DMS53 treated with DMSO at 0.1 percent for 48 hours (cell line): Measurements from ENCODE around the gene AKR1D1.
"Not testable (repeated sequence)": the region's sequence is repeated elsewhere in the genome, so short reads cannot be mapped to it uniquely, and the experiment has no call there.

Experiments used
- DNase-seq: peaks from one replicate; lab custom pipeline; 2025; ENCODE audit not compliant: unreplicated experiment; lab: John Stamatoyannopoulos, UW

AKR1D1 gene

DNA sequence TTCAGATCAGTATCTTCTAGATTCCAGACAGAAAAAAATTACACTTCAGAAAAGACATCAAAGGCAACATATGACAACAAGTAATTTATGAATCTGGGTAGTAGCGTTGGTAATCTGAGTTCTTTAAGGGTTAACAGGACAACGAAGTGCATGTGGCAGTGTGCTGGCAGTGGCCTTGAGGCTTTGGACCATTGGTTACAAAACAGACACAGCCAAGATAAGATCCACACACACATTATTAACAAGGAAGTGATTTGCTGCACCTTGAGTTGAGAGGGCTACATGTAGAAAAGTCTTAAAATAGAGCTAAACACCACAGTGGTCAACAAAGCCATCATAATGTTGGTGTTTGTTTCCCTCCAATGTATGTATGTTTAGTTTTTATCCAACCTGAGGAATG is 40.6 kb downstream of the AKR1D1 start:
- no peak for DNase-seq

DNA sequence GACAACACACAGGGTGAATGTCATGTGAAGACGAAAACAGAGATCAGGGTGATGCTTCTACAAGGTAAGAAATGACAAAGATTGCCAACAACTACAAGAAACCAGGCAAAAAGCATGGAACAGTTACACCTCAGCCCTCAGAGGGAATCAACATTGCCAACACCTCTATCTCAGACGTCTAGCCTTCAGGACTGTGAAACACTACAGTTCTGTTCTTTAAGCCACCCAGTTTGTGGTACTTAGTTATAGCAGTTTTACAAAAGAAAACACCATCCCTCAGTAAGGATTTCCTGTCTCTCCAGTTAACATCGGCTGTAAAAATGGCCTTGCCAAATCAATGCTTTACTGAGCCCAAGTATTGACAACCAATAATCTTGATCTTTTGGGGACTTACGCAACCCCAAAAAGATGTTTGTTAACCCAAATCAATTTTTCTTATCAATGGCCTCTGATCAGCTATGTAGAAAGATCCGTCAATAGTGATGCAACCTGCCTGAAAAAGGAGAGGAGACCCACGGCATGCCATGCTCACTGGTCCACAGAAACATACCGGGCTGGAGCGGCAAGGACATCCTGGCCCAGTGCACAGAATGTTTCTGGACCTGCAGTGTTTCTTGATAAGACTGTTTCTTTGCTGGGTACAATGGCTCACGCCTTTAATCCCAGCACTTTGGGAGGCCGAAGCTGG is 44.0 kb downstream of the AKR1D1 start:
- no peak for DNase-seq

DNA sequence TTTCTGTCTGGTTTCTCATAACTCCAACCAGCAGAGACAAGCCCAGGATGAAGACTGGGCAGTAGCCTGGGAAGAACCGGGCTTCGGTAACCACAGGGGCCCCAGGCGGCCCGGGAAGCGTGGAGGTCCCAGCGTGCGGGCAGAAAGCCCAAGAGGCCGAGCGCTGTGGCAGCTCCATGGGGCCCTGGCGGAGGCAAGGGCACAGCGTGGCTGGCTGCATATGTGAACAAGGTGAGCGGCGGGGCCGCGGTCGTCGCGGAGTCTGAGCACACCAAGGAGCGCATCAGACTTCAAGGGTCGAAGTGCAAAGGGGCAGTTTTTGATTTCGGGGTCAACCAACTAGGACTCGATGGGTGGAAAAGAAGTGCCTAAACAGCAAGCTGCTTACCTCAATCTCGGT is 45.9 kb downstream of the AKR1D1 start:
- DNase-seq: no peak

DNA sequence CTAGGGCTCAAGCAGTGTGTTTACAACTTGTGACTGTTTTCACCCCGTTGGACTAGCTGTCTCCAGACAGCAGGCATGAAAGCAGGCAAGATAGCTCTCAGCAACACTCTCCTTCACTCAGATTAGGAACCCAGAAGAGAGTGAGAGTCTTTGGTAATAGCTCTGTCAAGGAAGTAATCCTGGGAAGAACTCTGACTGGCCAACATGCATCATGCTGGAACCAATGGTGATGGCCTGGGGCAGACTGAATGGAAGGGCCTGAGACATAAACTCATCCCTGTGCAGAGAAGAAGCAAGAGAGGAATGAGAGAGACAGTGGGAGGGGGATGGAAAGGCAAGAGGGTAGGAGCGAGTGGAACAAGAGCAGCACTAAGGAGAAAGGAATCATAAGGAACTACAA is 48.9 kb downstream of the AKR1D1 start:
- DNase-seq: no peak

DNA sequence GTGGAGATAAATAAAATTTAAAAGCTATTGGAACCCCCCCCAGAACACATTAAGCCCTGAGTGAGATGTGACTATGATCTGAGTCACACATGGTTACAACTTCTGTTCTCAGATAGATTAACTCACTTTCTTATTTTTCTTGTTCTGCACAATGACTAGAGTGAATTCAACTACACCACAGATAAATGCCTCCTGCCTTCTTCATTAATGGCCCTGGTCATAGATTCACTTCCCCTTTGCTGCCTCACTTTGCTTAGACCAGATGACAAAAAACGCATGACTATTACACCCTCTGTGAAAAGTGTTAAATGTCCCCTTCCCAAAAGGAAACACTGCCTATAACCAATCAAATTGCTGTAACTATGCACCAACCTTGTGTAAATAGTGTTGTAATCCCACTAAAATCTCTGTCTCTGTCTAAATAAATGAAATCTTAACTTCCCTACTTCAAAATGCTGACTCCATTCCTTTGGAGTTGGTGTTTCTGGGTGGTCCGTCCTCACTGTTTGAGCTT is 49.4 kb downstream of the AKR1D1 start:
- DNase-seq: no peak

DNA sequence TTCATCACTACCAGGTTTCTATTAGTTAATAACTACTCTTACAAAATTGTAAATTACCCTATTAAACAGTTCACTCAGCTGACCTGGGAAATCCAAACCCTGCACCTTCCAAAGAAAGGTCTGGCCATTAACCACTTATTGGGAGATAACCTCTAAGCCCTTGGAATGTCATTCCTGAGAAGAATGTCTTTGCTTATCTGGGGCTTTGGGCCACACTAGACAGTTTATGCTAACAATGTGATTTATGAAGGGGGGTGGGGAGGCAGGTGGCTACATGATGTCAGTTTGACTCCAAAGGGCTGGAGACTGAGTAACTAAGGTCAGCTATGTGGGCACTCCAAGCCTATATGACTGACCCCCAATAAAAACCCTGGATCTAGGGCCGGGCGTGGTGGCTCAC is 50.7 kb downstream of the AKR1D1 start:
- no peak for DNase-seq

DNA sequence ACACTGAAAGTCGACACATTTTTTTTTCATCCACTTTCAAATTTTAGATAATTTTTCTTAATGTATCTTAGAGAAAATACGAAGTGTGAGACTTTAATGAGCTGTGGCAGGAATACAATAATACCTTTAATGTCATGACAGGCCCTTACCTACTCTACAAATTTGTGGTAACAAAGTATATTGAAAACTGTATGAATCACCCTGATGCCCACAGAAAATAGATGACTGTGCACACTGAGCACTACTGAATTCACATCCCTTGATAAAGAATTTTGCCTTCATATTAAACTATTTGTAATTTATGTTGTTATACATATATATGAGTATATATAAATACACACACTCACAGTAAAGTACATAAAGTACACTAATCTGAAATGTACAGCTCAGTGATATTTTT is 51.7 kb downstream of the AKR1D1 start:
- DNase-seq: no peak

DNA sequence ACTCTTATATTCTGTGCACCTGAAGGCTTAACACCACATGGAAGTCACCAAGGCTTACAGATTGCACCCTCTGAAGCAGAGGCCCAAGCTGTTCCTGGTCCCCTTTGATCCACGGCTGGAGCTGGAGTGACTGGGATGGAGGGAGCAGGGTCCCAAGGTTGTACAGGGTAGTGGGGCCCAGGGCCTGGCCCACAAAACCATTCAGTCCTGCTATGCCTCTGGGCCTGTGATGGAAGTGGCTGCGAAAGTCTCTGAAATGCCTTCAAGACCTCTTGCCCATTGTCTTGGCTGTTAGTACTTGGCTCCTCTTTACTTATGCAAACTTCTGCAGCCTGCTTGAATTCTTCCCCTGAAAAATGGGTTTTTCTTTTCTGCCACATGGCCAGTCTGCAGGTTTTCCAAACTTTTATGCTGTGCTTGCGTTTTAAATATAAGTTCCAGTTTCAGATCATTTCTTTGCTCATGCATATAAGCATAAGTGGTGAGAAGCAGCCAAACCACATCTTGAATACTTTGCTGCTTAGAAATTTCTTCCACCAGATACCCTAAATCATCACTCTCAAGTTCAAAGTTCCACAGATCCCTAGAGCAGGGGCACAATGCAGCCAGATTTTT is 53.4 kb downstream of the AKR1D1 start:
- no peak for DNase-seq

DNA sequence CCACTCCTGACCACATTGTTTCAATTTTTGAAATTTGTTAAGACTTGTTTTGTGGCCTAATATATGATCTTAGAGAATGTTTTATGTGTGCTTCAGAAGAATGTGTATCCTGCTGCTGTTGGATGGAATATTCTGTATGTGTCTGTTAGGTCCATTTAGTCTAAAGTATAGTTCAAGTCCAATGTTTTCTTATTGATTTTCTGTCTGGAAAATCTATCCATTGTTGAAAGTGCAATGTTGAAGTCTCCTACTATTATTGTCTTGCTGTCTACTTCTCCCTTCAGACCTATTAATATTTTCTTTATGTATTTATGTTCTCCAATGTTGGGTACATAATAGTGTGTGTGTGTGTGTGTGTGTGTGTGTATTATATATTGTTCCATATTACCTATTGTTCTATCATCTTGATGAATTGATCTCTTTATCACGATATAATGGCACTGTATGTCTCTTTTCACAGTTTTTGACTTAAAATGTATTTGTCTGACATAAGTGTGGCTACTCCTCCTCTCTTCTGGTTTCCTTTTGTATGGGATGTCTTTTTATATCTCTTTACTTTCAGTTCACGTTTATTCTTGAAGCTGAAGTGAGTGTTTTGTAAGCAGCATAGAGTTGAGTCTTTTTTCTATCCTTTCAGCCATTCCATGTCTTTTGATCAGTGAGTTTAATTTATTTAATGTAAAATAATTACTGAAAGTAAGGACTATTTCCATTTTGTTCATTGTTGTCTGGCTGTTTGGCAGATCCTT is 61.3 kb downstream of the AKR1D1 start:
- no peak for DNase-seq

DNA sequence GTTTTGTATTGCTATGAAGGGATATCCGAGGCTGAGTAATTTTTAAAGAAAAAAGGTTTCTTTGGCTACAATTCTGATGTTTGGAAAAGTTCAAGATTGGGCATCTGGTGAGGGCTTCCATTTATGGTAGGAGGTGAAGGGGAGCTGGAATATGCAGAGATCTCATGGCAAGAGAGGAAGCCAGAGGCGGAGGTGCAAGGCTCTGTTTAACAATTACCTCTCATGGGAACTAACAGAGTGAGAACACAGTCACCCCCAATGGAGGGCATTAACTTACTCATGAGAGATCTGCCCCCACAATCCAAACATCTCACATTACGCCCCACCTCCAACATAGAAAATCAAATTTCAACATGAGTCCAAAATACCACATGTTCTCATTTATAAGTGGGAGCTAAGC is 62.0 kb downstream of the AKR1D1 start:
- no peak for DNase-seq

DNA sequence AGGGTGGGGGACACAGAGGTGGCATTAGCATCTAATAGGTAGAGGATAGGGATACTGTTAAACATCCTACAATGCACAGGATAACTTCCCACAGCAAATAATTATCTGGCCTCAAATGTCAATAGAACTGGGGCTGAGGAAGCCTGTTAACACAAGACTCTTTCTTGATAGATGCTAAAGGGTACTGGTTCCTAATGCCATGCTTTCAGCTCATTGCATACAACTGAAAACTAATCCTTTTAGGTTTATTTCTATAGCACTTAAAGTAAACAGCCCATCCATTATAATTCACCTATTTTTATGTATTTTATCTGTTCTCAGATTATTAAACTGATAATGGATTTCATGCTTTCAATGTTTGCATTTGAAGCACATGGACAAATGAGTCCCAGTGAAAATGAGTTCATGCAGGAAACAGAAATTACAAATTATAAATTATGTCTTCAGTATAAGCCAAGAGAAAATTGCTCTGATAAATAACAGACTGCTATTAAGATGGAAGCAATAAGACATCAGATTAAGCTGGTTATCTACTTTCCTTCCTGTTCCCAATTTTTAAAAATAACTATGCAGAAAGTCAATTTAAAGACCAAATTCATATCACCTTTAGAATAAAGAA is 66.4 kb downstream of the AKR1D1 start:
- DNase-seq: no peak

DNA sequence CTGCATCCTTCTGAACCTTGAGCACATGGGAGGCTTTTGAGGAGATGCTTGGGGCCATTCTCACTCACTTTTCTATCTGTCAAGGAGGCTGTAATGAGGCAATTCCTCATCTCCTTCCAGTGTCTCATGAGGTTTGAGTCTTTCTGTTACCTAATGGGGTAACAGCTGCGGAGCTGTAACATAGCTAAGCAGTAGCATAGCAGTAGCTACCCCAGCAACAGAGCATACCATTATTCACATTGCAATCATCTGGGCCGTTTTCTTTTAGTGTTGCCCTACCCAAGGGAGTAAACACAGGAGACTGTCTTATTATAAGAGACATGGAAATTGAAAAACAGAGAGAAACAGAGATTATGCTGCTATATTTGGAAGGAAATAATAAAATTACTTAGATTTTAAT is 68.7 kb downstream of the AKR1D1 start:
- no peak for DNase-seq

DNA sequence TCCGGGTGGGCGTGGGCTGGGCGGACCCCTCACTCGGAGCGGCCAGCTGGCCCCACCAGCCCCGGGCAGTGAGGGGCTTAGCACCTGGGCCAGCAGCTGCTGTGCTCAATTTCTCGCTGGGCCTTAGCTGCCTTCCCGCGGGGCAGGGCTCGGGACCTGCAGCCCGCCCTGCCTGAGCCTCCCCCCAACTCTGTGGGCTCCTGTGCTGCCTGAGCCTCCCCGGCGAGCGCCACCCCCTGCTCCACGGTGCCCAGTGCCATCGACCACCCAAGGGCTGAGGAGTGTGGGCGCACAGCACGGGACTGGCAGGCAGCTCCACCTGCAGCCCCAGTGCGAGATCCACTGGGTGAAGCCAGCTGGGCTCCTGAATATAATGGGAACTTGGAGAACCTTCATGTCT is 70.0 kb downstream of the AKR1D1 start:
- DNase-seq: not testable (repeated sequence)

DNA sequence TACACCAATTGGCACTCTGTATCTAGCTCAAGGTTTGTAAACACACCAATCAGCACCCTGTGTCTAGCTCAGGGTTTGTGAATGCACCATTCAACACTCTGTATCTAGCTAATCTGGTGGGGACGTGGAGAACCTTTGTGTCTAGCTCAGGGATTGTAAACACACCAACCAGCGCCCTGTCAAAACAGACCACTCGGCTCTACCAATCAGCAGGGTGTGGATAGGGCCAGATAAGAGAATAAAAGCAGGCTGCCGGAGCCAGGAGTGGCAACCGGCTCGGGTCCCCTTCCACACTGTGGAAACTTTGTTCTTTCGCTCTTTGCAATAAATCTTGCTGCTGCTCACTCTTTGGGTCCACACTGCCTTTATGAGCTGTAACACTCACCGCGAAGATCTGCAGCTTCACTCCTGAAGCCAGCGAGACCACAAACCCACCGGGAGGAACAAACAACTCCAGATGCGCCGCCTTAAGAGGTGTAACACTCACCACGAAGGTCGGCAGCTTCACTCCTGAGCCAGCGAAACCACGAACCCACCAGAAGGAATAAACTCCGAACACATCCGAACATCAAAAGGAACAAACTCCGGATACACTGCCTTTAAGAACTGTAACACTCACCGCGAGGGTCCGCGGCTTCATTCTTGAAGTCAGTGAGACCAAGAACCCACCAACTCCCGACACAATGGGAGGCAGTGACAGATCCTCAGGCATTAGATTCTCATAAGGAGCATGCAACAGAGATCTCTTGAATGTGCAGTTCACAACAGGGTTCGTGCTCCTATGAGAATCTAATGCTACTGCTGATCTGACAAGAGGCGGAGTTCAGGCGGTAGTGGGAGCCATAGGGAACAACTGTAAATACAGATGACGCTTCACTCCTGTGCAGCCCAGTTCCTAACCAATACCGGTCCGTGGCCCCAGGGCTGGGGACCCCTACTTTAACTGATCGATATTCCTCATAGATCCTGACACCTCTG is 70.8 kb downstream of the AKR1D1 start:
- DNase-seq: not testable (repeated sequence)

DNA sequence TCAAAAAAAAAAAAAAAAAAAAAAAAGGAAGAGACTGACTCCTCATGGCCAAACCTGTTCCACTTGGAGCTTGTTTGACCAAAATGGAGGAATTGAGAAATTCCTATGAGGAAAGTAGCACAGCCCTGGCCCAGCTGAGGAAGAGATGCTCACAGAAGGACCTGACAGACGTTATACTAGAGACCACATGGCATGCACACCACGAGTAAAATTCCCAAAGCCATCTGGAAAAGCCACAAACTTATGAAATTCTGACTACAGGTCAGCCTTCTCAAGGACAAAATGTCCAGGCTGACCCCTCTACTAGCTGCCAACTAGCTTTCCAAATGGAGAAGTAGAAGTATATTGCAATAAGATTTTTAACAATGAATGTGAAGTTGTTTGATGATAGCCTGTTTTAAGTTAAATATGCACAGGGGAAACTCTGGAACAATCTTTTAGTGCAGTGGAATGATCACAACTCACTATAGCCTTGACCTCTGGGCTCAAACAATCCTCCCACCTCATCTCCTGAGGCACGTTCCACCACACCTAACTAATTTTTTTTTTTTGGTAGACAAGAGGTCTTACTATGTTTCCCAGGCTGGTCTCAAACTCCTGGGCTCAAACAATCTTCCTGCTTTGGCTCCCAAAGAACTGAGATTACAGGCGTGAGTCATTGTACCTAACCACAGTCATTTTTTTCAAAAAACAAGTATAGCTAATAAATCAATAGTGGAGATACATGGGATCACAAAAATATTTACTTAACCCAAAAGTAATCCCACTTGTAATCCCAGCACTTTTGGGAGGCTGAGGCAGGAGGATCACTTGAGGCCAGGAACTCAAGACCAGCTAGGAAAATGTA is 75.7 kb downstream of the AKR1D1 start:
- no peak for DNase-seq

DNA sequence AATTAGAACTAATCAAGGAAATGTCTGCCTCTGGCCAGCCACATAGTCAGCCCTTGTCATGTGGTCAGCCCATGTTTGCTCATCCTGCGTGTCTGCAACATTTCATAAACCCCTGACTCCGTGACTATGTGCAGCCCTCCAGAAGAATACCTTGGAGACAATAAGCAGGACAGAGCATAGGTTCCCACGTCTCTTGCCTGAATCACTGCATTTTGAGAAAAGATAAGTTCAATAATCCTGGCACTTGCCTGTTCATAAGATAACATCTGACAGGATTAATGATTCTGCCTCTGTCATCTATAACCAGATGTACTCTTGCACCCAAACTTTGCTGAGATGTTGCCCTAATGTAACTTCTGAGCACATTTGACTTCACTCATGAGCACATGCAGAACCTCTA is 78.4 kb downstream of the AKR1D1 start:
- DNase-seq: no peak

DNA sequence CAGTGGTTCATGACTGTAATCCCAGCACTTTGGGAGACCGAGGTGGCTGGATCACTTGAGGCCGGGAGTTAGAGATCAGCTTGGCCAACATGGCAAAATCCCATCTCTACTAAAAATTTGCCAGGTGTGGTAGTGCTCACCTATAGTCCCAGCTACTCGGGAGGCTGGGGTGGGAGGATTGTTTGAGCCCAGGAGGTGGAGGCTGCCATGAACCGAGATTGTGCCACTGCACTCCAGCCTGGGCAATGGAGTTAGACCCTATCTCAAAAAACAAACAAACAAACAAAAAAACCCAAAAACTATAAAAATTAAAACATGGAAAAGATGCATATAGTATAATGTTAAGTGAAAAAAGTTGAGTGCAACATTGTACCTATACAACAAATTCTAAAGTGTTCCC is 81.4 kb downstream of the AKR1D1 start:
- no peak for DNase-seq

DNA sequence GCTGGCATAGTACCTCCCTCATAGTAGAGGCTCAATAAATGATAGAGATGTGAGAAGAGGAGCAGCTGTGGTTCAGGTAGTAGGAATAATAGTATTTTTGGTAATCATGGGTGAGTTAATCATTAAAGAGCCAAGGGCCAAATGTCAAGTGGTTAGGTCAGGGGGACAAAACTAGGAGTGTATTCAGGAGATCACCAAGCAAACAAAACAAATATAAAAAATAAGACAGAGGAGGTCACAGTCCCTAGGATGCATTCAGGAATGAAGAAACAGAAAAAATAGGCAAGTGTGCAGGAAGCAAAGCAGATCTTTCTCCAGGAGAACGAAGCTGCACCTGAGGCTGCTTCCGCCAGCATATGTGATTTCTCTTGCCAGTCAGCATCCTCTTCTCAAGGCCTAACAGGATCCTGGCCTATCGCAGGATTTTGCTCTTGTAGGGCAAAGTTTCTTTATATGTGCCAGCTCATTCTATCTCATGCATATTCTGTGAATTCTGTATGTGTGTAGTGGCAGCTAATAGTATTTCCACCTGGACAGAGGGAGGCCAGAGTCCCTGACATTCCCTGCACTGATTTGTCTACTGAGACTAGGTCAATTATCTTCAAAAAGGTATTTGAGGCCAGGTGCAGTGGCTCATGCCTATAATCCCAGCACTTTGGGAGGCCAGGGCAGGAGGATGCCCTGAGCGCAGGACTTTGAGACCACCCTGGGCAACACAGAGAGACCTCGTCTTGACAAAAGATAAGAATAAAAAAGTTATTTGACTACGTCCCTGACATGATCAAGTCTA is 82.7 kb downstream of the AKR1D1 start:
- DNase-seq: peak; percentile 46

DNA sequence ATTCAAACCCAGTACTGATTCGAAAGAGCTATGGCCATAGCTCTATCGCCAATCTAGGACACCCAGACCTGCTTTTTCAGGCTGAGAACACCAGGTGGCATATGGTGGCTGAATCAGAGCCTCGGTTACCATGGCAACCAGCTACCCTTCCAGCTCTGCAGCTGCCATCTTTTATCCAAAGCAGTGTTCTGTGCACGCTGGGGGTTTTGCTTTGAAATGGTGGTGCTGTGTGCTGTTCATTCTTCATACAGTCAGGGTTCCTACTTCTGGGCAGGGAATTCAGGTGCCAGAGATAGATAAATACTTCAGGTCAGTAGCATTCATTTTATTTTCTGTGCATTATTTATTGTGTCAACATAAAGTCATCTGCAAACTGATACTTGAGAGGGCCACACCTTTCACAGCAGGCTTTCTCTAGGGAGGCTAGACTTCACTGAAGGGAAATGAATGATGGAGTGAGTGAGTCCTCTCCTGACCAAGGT is 85.4 kb downstream of the AKR1D1 start:
- peak; percentile 98 for DNase-seq
